ENCODE results near the gene MYOD1.

The MYOD1 gene

DNA sequence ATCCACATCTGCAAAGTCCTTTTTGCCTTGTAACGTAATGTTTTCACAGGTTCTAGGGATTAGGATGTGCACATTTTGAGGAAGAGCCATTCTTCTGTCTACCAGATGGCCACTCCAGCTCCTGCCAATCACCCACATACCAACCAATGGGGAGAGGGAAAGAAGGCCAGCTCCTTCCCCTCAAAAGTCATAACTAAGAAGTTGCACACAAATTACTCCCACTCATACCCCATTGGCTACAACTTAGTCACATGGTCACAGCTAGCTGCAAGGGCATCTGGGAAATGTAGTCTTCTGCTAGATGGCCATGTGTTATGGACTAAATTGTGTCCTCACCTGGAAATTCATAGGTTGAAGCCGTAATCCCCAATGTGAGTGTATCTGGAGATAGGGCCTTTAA lies 15.4 kb upstream of the MYOD1 start:
- DNase-seq = peak; percentile 55

DNA sequence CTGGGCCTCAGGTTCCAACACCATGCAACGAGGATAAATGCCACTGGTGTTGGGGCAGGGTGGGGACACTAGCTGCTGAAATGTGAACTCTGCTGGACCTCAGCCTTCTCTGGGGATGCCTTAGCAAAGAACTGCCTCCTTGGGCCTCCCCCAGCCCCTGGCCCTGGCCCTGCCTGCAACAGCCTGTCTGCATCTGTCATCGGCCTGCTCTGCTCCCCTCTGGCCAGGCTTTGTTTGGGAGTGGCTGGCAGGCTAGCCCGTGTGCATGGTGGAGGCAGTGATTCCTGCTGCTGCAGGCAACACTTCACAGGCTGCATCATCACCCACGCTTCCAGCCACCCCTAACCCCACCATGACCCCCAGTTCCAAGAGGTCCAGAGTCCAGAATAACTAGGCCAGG lies 11.5 kb upstream of the MYOD1 start:
- no peak for DNase-seq

DNA sequence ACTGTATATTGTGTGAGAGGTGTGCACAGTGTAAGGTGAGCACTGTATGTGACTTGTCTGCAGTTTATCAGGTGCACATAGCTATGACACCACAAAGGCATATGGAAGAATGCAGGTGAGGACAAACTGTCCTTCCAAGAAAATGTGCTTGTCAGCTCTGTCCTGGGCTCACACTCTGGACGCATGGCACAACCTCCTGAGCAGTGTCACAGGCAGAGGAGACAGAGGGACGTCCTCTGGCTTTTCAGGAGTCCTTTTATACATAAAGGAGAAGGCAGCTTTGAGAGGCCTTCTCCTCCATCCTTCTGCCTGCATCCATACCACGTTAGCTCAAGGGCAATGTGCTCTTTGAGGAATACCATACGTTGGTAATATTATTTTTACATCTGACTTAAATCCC lies 7.5 kb upstream of the MYOD1 start:
- no peak for DNase-seq

DNA sequence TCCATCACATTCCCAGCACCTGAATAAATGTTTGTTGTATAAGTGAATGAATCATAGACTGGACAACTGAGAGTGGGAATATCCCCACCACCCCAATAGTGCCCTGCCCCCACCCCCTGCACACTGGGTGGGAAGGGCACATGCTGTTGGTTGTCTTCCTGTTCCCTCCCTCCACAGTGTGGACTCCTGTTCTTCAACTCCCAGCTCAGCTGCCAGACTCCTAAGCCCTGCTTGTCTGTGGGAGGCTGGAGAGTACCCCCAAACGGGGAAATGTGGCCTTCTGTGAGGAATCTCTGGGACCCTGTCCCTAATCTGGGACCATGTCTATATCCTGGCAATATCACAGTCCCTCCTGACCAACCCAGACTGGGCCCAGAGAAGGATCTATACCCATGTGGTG lies 5.5 kb upstream of the MYOD1 start:
- no peak for DNase-seq

DNA sequence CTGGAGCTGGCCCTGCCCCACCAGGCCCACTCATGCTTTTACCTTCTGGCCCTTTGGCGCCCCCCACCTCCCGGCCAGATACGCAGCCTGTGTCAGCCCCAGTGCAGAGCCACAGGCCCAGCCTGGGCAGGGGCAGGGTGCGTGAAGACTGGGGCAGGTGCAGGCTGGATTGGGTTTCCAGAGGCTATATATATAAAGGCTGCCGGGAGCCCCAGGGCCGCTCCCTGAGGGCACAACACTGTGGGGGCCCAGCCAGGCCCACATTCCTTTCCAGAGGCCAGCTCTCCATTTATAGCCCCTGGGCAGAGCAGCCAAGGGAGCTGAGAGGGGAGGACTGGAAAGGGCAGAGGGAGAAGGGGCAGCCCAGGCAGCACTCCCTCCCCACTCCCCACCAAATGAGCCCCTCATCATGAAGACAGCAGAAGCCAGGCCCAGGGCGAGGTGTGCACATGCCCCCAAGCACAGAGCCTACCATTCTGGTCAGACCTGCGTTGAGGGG lies 5.0 kb upstream of the MYOD1 start:
- no peak for DNase-seq

DNA sequence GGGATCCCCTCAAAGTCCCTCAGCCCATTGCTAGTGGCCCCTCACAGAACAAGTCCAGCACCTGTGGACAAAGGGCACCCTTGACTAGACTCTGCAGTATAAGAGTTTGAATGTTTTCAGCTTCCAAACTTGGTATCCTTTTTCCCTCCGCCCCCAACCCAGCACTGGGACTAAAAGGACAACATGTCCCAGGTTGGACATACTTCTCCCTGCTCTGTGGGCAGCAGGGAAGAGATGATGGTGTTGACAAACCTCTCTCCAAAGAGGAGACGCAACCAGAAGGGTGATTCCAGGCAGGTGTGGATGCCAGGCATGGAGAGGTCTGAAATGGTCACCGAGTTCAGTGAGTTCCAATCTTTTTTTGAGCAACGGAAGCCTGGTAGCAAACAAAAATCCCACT lies 4.5 kb upstream of the MYOD1 start:
- DNase-seq = no peak

DNA sequence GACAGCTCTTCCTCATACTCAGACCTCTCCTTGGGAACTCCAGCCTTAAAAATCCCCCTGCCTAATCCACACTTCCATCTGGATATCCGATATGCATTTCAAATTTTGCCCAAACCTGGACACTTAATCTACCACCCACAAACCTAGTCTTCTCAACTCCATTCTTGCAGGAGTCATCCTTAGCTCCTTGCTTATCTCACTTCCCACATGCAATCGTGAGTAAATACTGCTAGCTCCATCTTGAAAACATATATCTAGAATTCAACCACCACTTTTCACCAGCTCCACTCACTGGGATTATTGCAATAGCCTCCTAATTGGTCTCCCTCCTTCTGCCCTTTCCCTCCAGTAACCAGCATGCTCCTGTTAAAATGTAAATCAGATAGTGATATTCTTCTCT lies 2.6 kb upstream of the MYOD1 start:
- DNase-seq = no peak

DNA sequence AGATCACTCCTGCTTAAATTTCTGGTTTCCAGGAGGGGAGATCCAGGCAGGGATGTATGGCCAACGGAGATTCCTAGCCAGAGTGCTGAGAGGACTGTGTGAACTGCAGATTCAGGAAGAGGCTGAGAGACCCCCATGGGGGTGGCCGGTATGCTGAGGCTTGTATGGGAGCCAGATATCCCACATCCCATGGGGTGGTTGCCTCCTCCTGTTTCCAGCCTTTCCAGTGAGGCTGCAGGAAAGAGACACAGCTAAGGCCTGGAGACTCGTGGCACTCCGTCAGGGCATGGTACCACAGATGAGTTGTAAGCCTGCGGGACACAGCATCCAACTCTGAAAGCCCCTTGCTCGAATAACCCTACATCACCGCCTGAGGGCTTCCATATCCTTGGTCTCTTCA lies 1.4 kb upstream of the MYOD1 start:
- DNase-seq = no peak

DNA sequence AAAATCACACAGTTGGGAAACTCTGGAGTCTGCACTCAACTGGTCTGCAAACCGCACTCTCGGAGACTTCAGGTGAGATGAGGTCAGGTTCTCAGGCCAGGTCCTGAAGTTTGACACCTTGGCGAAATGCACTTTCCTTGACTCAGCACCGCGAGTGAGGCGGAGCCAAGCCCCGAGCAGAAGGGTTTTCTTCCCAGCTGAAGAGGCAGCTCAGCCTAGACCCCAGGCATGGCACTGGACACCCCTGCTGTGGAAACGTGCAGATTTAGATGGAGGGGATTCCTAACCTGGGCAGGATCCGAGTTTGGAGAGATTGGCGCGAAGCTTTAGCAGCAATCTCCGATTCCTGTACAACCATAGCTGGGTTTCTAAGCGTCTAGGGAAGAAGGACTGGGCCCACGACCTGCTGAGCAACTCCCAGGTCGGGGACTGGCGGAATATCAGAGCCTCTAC lies 835 bp upstream of the MYOD1 start:
- no peak for DNase-seq

DNA sequence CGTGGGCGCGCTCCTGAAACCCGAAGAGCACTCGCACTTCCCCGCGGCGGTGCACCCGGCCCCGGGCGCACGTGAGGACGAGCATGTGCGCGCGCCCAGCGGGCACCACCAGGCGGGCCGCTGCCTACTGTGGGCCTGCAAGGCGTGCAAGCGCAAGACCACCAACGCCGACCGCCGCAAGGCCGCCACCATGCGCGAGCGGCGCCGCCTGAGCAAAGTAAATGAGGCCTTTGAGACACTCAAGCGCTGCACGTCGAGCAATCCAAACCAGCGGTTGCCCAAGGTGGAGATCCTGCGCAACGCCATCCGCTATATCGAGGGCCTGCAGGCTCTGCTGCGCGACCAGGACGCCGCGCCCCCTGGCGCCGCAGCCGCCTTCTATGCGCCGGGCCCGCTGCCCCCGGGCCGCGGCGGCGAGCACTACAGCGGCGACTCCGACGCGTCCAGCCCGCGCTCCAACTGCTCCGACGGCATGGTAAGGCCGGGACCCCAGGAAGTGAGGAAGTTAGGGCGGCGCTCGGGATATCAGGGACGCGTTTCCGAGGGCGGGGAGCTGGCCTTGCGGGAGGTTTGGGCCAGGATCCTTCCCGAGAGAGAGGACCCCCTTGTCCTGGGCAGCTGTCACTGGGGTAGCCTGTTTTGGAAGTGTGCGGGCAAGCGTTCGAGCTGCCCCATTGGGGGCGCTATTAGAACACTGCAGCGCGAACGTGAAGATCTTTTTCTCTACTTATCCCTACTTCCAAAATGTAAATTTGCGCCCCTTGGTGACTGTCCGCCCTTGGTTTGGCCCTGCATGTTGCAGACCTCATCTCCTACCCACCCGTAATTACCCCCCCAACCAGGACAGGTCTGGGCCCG lies 796 bp downstream of the MYOD1 start:
- DNase-seq = no peak

DNA sequence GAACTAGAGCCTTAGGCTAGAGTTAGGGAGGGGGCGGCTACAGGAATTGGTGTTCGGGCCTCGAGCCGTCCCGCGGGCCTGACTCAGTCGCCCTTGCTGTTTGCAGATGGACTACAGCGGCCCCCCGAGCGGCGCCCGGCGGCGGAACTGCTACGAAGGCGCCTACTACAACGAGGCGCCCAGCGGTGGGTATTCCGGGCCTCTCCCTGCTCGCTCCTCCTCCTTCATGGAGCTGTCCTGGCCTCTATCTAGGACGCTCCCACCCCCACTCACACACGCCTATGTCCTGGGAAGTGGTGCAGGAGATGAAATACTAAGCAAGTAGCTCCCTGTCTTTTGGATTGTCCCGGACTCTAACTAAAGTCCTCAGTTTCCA lies 1.4 kb downstream of the MYOD1 start:
- DNase-seq = no peak

DNA sequence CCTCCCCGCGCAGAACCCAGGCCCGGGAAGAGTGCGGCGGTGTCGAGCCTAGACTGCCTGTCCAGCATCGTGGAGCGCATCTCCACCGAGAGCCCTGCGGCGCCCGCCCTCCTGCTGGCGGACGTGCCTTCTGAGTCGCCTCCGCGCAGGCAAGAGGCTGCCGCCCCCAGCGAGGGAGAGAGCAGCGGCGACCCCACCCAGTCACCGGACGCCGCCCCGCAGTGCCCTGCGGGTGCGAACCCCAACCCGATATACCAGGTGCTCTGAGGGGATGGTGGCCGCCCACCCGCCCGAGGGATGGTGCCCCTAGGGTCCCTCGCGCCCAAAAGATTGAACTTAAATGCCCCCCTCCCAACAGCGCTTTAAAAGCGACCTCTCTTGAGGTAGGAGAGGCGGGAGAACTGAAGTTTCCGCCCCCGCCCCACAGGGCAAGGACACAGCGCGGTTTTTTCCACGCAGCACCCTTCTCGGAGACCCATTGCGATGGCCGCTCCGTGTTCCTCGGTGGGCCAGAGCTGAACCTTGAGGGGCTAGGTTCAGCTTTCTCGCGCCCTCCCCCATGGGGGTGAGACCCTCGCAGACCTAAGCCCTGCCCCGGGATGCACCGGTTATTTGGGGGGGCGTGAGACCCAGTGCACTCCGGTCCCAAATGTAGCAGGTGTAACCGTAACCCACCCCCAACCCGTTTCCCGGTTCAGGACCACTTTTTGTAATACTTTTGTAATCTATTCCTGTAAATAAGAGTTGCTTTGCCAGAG lies 2.0 kb downstream of the MYOD1 start:
- DNase-seq = no peak

DNA sequence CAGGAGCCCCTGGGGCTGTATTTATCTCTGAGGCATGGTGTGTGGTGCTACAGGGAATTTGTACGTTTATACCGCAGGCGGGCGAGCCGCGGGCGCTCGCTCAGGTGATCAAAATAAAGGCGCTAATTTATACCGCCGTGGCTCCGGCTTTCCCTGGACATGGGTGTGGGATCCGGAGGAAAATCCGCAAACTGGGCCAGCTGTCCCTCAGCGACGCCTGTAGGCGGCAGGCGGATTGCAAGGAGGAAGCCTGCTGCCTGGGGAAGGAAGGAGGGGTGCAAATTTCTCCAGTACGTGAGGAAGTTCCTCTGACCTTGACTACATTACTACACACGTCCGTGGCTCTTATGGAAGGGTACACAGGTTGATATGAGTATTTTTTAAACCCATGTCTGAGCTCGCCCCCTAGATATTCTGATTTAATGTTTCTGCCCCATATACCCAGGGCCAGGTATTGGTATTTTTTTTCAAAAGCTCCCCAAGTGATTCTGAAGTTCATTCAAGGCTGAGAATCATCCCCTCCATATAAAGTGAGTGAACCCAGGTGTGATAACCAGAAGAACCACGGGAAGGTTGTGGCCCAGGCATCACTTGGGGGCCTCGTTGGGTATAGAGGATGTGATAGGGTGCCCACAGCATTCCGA lies 2.8 kb downstream of the MYOD1 start:
- no peak for DNase-seq

DNA sequence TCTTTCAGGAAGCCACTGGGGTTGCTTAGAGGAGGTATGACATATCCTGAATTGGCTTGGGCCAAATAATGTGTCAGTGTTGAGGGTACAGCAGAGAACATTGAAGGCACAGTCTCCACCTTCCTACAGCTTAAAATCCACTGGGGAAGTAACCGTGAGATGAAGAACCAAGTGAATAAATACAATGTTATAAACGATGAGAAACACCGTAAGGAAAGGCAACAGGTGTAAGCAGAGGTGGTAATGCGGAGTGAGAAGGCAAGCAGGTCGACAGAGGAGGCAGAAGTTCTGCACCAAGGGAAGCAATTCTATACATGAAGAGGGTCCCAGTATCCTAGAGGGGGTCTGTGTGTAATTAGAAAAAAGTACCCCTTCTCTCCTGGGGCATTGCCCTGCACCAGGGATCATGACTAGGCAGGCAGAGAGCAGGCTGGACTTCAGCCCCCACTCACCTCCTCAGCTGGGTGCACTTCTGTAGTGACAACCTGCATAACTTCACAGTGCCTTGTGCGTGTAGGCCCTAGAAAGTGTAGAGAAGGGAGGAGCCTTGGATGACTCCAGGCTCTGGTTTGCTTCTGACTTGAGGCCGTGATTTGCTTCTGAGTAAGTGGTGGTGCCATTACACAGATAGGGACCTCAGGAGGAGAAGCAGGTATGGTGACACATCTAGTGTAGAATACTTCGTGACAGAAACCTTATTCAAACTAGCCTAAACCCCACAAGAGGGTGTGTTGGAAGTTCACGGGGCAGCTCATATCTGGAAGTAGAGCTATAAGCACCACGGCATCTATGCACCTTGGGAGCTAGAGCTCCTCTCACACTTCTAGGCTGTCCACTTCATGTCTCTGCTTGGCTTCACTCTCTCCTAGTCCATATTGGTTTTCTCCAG lies 4.9 kb downstream of the MYOD1 start:
- no peak for DNase-seq

DNA sequence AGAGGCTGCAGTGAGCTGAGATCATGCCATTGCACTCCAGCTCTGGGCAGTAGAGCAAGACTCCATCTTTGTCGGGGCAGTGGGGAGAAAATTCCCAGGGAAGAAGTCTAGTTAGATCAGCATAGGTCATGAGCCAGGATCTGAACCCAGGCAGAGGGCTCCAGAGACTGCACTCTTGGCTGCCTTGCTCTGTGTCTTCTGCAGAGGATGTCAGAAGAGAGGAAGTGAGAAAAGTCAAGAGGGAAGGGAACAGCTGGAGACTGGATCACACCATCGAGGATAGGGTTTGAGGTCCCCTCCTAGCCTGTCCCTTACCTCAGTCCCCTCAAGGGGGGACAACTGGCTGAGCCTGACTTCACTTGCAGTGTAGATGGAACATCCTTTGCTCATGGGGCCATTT lies 5.8 kb downstream of the MYOD1 start:
- DNase-seq = peak; percentile 27

DNA sequence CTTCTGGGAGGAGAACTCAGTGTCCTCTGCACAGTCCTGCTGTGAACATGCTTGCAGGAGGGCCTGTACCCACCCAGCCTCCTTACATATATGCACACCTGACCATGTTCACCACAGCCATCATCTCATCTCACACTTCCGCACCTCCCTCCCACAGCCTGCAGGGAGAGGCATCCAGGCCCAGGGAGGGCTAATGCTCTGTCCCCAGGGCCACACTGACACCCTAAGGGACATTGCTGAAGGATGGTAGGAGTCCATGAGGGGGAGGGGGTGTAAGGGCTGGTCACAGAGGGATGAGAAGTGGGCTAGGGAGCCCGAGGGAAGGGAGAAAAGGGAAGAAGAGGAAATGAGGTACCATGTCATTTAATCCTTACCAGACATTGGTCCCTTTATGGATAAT lies 10.8 kb downstream of the MYOD1 start:
- no peak for DNase-seq

DNA sequence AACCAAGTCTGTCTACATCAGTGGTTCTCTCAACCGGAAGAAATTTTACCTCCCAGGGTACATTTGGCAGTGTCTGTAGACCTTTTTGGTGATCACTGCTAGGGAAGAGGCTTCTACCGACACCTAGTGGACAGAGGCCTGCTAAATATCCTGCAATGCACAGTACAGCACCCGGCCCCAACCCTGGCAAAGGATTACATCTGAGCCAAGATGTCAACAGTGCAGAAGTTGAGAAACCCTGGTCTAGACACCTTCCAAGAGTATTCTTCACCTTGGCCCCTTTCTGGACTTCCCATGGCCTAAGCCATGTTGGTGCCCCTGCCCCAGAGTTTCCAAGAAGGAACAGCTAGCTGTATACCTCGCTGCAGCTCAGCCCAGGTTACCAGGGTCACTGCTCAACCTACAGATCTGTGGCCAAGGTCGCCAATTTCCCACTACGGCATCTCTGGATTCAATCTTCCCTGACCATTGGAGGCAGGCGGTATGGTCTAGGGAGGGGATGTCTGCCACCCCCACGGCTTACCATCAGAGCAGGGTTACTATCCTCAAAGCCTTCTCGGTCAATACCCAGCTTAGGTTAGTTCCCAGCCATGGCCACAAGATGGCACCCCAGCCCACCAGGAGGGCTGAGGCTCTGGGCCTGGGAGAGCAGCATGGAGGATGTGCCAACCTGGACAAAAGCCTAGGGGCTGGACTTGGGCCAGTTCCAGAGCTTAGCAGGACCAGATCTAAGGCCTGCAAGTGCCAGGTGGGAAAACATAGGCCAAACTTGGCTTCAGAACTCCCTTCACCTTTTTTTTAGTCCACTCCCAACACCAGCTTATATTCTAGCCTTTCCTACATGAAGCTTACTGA lies 11.5 kb downstream of the MYOD1 start:
- peak; percentile 37 for DNase-seq

DNA sequence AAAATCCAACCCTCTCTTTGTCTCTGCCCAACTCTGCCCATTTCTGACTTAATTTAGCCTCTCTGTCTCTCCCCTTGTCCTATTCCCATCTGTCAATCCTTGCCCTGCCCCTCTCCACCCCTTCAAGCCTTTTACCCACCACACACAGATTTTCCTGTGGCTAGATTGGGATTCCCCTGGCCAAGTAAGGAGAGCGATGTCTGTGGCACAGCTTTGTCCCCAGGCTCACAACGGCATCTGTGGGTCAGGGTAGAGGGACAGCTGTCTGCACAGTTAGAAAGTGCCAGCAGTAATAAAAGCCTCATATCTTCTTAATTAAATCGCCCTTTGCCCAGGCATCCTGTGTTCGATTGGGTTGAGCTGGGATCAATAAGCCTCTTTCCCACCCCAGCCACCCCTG lies 13.9 kb downstream of the MYOD1 start:
- no peak for DNase-seq

DNA sequence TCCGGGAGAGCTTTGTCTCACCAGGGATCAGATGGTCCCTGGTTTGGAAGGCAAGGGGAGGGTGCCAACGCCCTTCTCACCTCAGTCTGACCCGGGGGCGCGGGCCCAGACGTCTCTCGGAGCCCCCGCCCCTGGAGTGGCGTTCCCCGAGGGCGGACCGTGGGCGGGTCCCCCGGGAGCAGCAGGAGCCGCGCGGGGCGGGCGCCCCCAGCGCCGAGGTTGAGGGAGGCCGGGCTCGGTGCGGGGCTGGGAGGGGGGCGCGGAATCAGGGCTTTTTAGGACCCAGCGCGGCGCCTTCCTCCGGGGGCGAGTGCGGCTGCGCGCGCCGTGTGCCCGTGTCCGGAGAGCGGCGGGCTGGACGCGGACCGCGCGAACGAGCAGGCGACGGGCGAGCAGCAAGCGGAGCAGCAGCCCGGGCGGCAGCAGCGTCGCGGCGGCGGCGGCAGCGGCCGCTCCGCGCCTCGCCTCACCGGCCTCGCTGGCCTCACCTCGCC lies 15.1 kb downstream of the MYOD1 start, which contains the start of gene KCNC1:
TSS of gene KCNC1 (plus strand) at position 364 of the 494 bp plus-strand sequence. CDS start 1,222 bp downstream, outside the sequence.
- DNase-seq = no peak

DNA sequence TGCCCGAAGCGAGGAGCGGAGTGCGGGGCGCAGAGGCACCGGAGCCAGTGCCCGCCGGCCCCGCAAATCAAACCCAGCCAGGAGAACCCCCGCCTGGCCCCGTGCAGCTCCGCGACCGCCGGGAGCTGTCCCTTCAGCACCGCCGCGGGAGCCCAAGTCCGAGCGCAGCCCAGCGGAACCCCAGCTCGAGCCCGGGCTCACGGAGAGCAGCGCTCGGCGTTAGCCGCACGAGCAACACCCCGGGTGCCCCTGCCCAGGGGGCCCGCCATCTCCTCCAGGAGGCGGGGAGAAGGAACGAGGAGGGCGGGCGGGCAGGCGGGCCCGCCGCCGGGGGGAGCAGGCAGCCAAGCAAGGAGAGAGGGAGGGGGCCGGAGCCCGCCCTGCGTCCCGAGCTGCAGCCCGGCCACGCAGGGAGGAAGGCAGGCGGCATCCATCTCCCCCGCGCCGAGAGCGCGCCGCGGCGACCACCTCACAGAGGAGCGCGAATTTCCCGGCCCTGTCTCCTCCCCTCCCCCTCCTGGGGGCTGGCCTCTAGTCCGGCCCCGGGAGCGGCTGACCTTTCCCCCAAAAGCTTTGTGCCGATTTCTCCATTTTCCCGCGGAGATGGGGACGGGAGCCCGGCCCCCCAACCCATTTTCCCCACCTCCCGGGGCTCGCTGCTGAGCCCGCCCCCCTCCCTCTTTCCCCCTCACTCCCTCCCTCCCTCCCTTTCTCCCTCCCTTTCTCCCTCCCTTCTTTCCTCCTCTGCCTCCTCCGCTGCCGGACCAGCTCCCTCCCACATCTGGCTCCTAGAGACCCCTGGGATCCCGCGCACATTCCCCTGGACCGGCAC lies 15.8 kb downstream of the MYOD1 start:
- no peak for DNase-seq
